IMR-90 (cell line): Measurements from ENCODE around the gene ADAMTS19. TPM values are rescaled to one million over a fixed set of nuclear protein-coding genes. Genes with fewer than 3 reads are reported as not detected.

Experiments
- ATAC-seq: fragments of 200-7000 bp; cut with Tn5 transposase; 2 replicates; pipeline ENCODE4 v1.9.1; 2020; ENCODE audit warnings: low read depth, mild to moderate bottlenecking, moderate library complexity
- BruUV-seq: library from RNA; stranded (reverse); fragments of 400-500 nt; replicated peaks from 2 replicates; lab custom pipeline; 2021; lab: Mats Ljungman, UMichigan
- CTCF ChIA-PET: fragments of 300-600 bp; formaldehyde crosslinking; extraction: SDS; loops from one replicate; lab custom pipeline; 2021; ENCODE audit warnings: antibody characterized with exemption; lab: Yijun Ruan, JAX
- POLR2A ChIA-PET: fragments of 300-600 bp; sonication (Branson Sonifier 250); formaldehyde crosslinking; loops from one replicate; lab custom pipeline; 2022; ENCODE audit warnings: antibody characterized with exemption; ENCODE audit not compliant: unreplicated experiment; lab: Charles Lee
- DNase-seq: peaks from one replicate; pipeline ENCODE4 v3.0.0; 2013
- H2AFZ ChIP-seq: replicated peaks from 2 replicates; pipeline ENCODE3; 2013; ENCODE audit warnings: low read length, mild to moderate bottlenecking; ENCODE audit not compliant: poor library complexity
- H2AK5ac ChIP-seq: 2 replicates; pipeline ENCODE4 v1.6.1; 2013; ENCODE audit warnings: low read depth, low read length, inconsistent platforms
- H2AK9ac ChIP-seq: replicated peaks from 2 replicates; pipeline ENCODE3; 2013; ENCODE audit warnings: mild to moderate bottlenecking, low read depth, low read length, moderate library complexity; ENCODE audit not compliant: poor library complexity
- H2BK120ac ChIP-seq: 2 replicates; pipeline ENCODE4 v1.6.1; 2013; ENCODE audit warnings: low read depth, low read length, inconsistent platforms
- H2BK15ac ChIP-seq: 3 replicates; pipeline ENCODE4 v1.6.1; 2013; ENCODE audit warnings: low read depth, low read length, inconsistent platforms
- H2BK20ac ChIP-seq: 2 replicates; pipeline ENCODE4 v1.6.1; 2013; ENCODE audit warnings: low read depth, mild to moderate bottlenecking, inconsistent platforms, low read length, moderate library complexity
- H2BK5ac ChIP-seq: 2 replicates; pipeline ENCODE4 v1.6.1; 2013; ENCODE audit warnings: mild to moderate bottlenecking, low read depth, low read length, inconsistent platforms; ENCODE audit not compliant: poor library complexity, severe bottlenecking
- H3K14ac ChIP-seq: replicated peaks from 2 replicates; pipeline ENCODE4 v1.6.1; 2013; ENCODE audit warnings: low read depth, low read length, inconsistent platforms
- H3K18ac ChIP-seq: 2 replicates; pipeline ENCODE4 v1.6.1; 2013; ENCODE audit warnings: low read depth, low read length, control low read depth
- H3K23ac ChIP-seq: 2 replicates; pipeline ENCODE4 v1.6.1; 2013; ENCODE audit warnings: low read depth, low read length, inconsistent platforms
- H3K27ac ChIP-seq: 2 replicates; pipeline ENCODE4 v1.5.1; 2013; ENCODE audit warnings: mild to moderate bottlenecking, control low read depth, low read length; ENCODE audit not compliant: insufficient read depth
- H3K27me3 ChIP-seq: 2 replicates; pipeline ENCODE4 v1.6.1; 2013; ENCODE audit warnings: low read length; ENCODE audit not compliant: control insufficient read depth, insufficient read depth
- H3K36me3 ChIP-seq: 2 replicates; pipeline ENCODE4 v1.6.1; 2013; ENCODE audit warnings: low read length, mixed read lengths; ENCODE audit not compliant: control insufficient read depth, insufficient read depth
- H3K4ac ChIP-seq: 2 replicates; pipeline ENCODE4 v1.6.1; 2013; ENCODE audit warnings: low read depth, low read length, inconsistent platforms
- H3K4me1 ChIP-seq: 2 replicates; pipeline ENCODE4 v1.6.1; 2013; ENCODE audit warnings: low read length, mixed read lengths; ENCODE audit not compliant: control insufficient read depth, insufficient read depth
- H3K4me2 ChIP-seq: 2 replicates; pipeline ENCODE4 v1.6.1; 2013; ENCODE audit warnings: low read depth, mild to moderate bottlenecking, control low read depth, low read length, moderate library complexity
- H3K4me3 ChIP-seq: 2 replicates; pipeline ENCODE4 v1.5.1; 2013; ENCODE audit warnings: low read depth, mild to moderate bottlenecking, control low read depth, low read length, moderate library complexity; ENCODE audit not compliant: insufficient read depth
- H3K56ac ChIP-seq: 2 replicates; pipeline ENCODE4 v1.6.1; 2013; ENCODE audit warnings: low read length, inconsistent platforms; ENCODE audit not compliant: insufficient read depth; ENCODE audit errors: extremely low read depth
- H3K79me1 ChIP-seq, 2 experiments: 2 replicates each; pipeline ENCODE4 v1.6.1; 2013; ENCODE audit warnings: low read length in 2 of 2, inconsistent platforms in 1 of 2, low read depth in 1 of 2
- H3K9ac ChIP-seq: 2 replicates; pipeline ENCODE4 v1.6.1; 2013; ENCODE audit warnings: low read depth, low read length, control low read depth
- H3K9me1 ChIP-seq: 2 replicates; pipeline ENCODE4 v1.6.1; 2013; ENCODE audit warnings: low read length, inconsistent platforms; ENCODE audit not compliant: insufficient read depth
- H3K9me3 ChIP-seq: 2 replicates; pipeline ENCODE4 v1.6.1; 2013; ENCODE audit warnings: low read length; ENCODE audit not compliant: control insufficient read depth, insufficient read depth
- H4K20me1 ChIP-seq: 2 replicates; pipeline ENCODE4 v1.6.1; 2013; ENCODE audit warnings: low read length, inconsistent platforms; ENCODE audit not compliant: insufficient read depth
- H4K5ac ChIP-seq: 2 replicates; pipeline ENCODE4 v1.6.1; 2013; ENCODE audit warnings: mild to moderate bottlenecking, low read depth, low read length, control low read depth
- H4K8ac ChIP-seq, 2 experiments: 2 replicates each; pipeline ENCODE4 v1.6.1; 2013; ENCODE audit warnings: low read depth in 2 of 2, low read length in 2 of 2, control low read depth in 1 of 2, inconsistent platforms in 1 of 2
- H4K91ac ChIP-seq: 2 replicates; pipeline ENCODE4 v1.6.1; 2013; ENCODE audit warnings: low read depth, low read length, inconsistent platforms; ENCODE audit not compliant: insufficient read depth
- BHLHE40 ChIP-seq: fragments of 150-350 bp; IDR thresholded peaks from 2 replicates; pipeline ENCODE4 v1.6.1; 2016; ENCODE audit warnings: mild to moderate bottlenecking, low read depth, low read length
- CEBPB ChIP-seq: IDR thresholded peaks from 2 replicates; pipeline ENCODE4 v1.6.1; 2012; ENCODE audit warnings: low read depth, low read length, improper control_type of control experiment
- ELK1 ChIP-seq: fragments of 150-350 bp; IDR thresholded peaks from 2 replicates; pipeline ENCODE4 v1.6.1; 2016; ENCODE audit warnings: low read depth, mild to moderate bottlenecking, low read length, moderate library complexity, borderline replicate concordance
- FOS ChIP-seq: fragments of 150-350 bp; IDR thresholded peaks from 2 replicates; pipeline ENCODE4 v1.6.1; 2016; ENCODE audit warnings: low read depth, low read length
- MXI1 ChIP-seq: IDR thresholded peaks from 2 replicates; pipeline ENCODE4 v1.6.1; 2012; ENCODE audit warnings: low read depth, mild to moderate bottlenecking, low read length, moderate library complexity, borderline replicate concordance
- POLR2A ChIP-seq: IDR thresholded peaks from 2 replicates; pipeline ENCODE4 v1.6.1; 2012; ENCODE audit warnings: mild to moderate bottlenecking, low read depth, low read length
- RAD21 ChIP-seq: IDR thresholded peaks from 2 replicates; pipeline ENCODE4 v1.6.1; 2012; ENCODE audit warnings: low read length, improper control_type of control experiment
- RCOR1 ChIP-seq: IDR thresholded peaks from 2 replicates; pipeline ENCODE4 v1.6.1; 2012; ENCODE audit warnings: mild to moderate bottlenecking, low read length, improper control_type of control experiment; ENCODE audit not compliant: insufficient replicate concordance
- SMC3 ChIP-seq: fragments of 150-350 bp; IDR thresholded peaks from 2 replicates; pipeline ENCODE4 v1.6.1; 2016; ENCODE audit warnings: low read depth, mild to moderate bottlenecking, antibody characterized with exemption, low read length, moderate library complexity
- USF2 ChIP-seq: fragments of 150-350 bp; IDR thresholded peaks from 2 replicates; pipeline ENCODE4 v1.6.1; 2017; ENCODE audit warnings: mild to moderate bottlenecking, antibody characterized with exemption, low read length, low read depth
- WGBS, 2 experiments: methylation state at CpG; one replicate each; pipeline versions ENCODE4 v1.1.5 to v1.1.7; 2013; ENCODE audit warnings: missing lambda C conversion rate in 2 of 2; ENCODE audit not compliant: insufficient read length in 1 of 2; ENCODE audit errors: extremely low coverage in 2 of 2; 5-methylcytosine and 5-hydroxymethylcytosine counted together
- dilution Hi-C: fragments of 300-500 bp; cut with HindIII; formaldehyde crosslinking; loops from one replicate; pipeline ENCODE4 v1.14.3; 2018; ENCODE audit warnings: low sequenced_read_pairs; ENCODE audit not compliant: unreplicated experiment
- in situ Hi-C: fragments of 300-500 bp; cut with MboI; formaldehyde crosslinking; loops from 3 replicates; pipeline ENCODE4 v1.14.3; 2019; ENCODE audit warnings: low sequenced_read_pairs, inconsistent platforms, mixed read lengths
- intact Hi-C: fragments of 100-400 bp; cut with micrococcal nuclease; formaldehyde crosslinking; loops from 2 replicates; pipeline ENCODE4 v1.10.0; 2022
- polyA plus RNA-seq, 3 experiments: library from polyadenylated mRNA; depleted of rRNA; stranded (reverse); fragments of >200 nt; gene quantifications; 2 replicates each; pipeline ENCODE4 v1.2.3, GENCODE V29; 2012; ENCODE audit warnings: low replicate concordance in 1 of 3
- total RNA-seq: library from RNA; depleted of rRNA; stranded (reverse); fragments of >200 nt; gene quantifications from 2 replicates; pipeline ENCODE4 v1.2.3, GENCODE V29; 2012

ADAMTS19 gene
- total and polyA plus RNA-seq, 2 of the 4 experiments (the other 2 are of a cell fraction): under 0.01 to 0.17 TPM

- Histone ChIP-seq H3K27ac (no peak overlapping the region), H2BK20ac (no peak overlapping the region), H3K27me3 (no peaks in the 10 kb centered on the region), H3K23ac (no peak overlapping the region), H2BK5ac (no peak overlapping the region), H3K4ac (no peak overlapping the region), H3K9ac (no peak overlapping the region), H3K9me3 (no peaks in the 10 kb centered on the region; the same call in 1 of the 2 replicates), H3K56ac (no peak overlapping the region), H3K4me3 (no peak overlapping the region), H3K4me1 (no peaks in the 10 kb centered on the region), H4K8ac (no peak overlapping the region), H4K91ac (no peak overlapping the region), H3K36me3 (no peaks in the 10 kb centered on the region), H2AK9ac (no peak overlapping the region), H3K14ac (no peak overlapping the region), H2AK5ac (no peak overlapping the region), H4K20me1 (no peaks in the 10 kb centered on the region), H2BK15ac (no peak overlapping the region), H4K5ac (no peak overlapping the region), H2AFZ (no peak overlapping the region), H3K18ac (no peak overlapping the region), H3K4me2 (no peak overlapping the region), H3K9me1 (no peaks in the 10 kb centered on the region), H3K79me1 (no peaks in the 10 kb centered on the region), H2BK120ac (no peak overlapping the region)
- in situ Hi-C loops: no loop called here
- WGBS, 2 experiments: no CpG with 5 or more reads among the region's 1 CpG
- CTCF ChIA-PET: no interaction called here
- no TSS peak for BruUV-seq
- ATAC-seq: no peak
- dilution Hi-C loops: no loop called here
- intact Hi-C loops: no loop called here
- no peak for TF ChIP-seq RAD21
- no peak for TF ChIP-seq MXI1
- no peak for TF ChIP-seq CEBPB
- TF ChIP-seq SMC3: no peak
- TF ChIP-seq USF2: no peak
- TF ChIP-seq RCOR1: no peak
- TF ChIP-seq BHLHE40: no peak
- no peak for TF ChIP-seq FOS
- no peak for TF ChIP-seq POLR2A
- TF ChIP-seq ELK1: no peak
- POLR2A ChIA-PET: no interaction called here
- DNase-seq: no peak
Observed at GRCh38 chr5:129629575-129629974, 169.5 kb downstream of the ADAMTS19 start.
